GM12801 (cell line): Measurements from ENCODE around the gene MTMR12.

Source experiments
- CTCF ChIP-seq: IDR thresholded peaks from one replicate; pipeline ENCODE4 v1.5.1; 2011; ENCODE audit warnings: control low read depth; ENCODE audit not compliant: insufficient read length; ENCODE audit errors: extremely low read depth

Gene MTMR12

GRCh38 chr5:32210151-32210550, 102.6 kb downstream of the MTMR12 start:
- no peak for TF ChIP-seq CTCF

- no peak for TF ChIP-seq CTCF
Observed at GRCh38 chr5:32207355-32207634, 105.4 kb downstream of the MTMR12 start.

DNA sequence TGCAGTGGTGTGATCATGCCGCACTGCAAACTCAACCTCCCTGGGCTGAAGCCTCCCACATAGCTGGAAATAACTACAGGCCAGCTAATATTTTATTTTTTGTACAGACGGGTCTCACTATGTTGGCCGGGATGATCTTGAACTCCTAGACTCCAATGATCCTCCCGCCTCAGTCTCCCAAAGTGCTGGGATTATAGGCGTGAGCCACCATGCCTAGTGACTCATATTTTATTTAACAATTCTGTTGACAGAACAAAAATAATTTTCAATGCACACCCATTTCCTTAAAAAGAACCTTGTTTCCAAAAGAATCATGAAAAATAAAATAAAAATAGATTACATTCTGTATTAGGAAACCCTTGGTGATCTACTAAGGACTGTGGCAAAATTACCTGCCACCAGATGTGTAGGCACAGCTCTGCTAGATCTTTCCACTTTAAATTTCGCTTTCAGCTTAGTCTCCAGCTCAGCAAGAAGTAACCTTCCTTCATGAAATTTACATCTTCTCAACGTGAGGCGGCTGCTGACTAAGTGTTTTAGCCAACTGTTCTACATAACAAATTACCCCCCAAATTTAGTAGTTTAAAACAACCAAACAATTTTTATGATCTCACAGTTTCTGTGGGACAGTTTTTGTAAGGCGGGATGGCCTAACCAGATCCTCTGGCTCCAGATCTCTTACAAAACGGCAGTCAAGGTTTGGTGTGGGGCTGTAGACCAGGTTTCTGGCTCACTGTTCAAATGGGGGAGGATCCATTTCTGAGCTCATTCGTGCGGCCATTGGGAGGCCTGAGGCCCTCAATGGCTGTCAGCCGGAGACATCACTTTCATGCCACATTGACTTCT, 106.0 kb downstream of the MTMR12 start:
- no peak for TF ChIP-seq CTCF

DNA sequence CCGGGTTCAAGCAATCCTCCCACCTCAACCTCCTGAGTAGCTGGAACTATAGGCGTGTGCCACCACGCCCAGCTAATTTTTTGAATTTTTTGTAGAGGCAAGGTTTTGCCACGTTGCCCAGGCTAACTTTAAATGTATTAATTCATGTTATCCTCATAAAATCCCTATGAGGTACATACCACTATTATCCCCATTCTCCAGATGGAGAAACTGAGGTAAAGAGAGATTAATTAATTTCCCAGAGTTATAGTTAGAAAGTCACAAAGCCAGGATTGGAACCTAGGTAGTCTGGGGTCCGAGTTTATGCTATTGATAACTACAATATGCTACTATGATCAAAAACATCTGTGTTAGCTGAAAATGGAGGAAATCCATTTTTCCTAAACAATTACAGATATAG, 106.7 kb downstream of the MTMR12 start:
- no peak for TF ChIP-seq CTCF

GRCh38 chr5:32202394-32202793, 110.3 kb downstream of the MTMR12 start:
- TF ChIP-seq CTCF = no peak

GRCh38 chr5:32201122-32201753, 111.5 kb downstream of the MTMR12 start:
- no peak for TF ChIP-seq CTCF

GRCh38 chr5:32197032-32197431, 115.7 kb downstream of the MTMR12 start:
- no peak for TF ChIP-seq CTCF
